C4-2B (cell line): ENCODE results near the gene VAT1L.

Source experiments
- CTCF ChIP-seq: fragments of 450-650 bp; conservative IDR thresholded peaks from 2 replicates; pipeline ENCODE4 v1.5.1; 2017; ENCODE audit warnings: mild to moderate bottlenecking
- ZFX ChIP-seq: fragments of 450-650 bp; IDR thresholded peaks from 2 replicates; pipeline ENCODE4 v1.6.1; 2017

- no peak for TF ChIP-seq CTCF
- TF ChIP-seq ZFX = no peak
These were observed 127.7 kb downstream of the VAT1L start for GRCh38 chr16:77916111-77916510.
